HS-5 (cell line): ENCODE measurements around the gene ICAM1.
"Not testable (repeated sequence)": the region's sequence is repeated elsewhere in the genome, so short reads cannot be mapped to it uniquely, and the experiment has no call there.

Experiments used
- DNase-seq: peaks from one replicate; pipeline ENCODE4 v3.0.0-alpha.2; 2012; ENCODE audit warnings: low read depth

ICAM1 gene

DNA sequence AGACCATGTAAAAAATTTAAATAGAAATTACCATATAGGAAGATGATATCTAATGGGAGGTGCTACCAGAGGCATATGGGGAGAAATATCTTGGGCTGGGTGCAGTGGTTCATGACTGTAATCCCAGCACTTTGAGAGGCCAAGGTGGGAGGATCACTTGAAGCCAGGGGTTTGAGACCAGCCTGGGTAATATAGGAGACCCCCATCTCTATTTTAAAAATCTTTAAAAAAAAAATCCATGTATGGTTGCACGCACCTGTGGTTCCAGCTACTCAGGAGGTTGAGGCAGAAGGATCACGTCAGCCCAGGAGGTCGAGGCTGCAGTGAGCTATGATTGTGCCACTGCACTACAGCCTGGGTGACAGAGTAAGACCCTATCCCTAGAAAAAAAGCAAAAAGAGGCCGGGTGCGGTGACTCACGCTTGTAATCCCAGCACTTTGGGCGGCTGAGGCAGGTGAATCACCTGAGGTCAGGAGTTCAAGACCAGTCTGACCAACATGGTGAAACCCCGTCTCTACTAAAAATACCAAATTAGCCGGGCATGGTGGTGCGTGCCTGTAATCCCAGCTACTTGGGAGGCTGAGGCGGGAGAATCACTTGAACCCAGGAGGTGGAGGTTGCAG is 29.0 kb upstream of the ICAM1 start:
- DNase-seq, result not testable (repeated sequence)

DNA sequence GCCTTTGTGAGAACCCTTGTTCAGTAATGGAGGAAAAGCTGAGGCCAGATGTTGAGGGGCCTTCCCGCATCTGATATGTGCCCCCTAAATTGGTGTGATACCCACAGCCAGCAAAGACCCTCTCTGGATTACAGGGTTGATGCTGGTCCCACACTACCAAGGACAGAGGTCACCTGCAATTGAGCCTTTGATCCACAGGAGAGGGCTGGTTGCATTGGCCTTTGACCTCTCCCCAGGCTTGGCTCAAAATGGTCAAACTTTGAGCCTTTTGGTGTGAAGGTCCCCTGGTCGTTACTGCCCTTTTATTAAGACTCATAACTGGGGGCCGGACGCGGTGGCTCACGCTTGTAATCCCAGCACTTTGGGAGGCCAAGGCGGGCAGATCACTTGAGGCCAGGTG is 27.3 kb upstream of the ICAM1 start:
- no peak for DNase-seq

DNA sequence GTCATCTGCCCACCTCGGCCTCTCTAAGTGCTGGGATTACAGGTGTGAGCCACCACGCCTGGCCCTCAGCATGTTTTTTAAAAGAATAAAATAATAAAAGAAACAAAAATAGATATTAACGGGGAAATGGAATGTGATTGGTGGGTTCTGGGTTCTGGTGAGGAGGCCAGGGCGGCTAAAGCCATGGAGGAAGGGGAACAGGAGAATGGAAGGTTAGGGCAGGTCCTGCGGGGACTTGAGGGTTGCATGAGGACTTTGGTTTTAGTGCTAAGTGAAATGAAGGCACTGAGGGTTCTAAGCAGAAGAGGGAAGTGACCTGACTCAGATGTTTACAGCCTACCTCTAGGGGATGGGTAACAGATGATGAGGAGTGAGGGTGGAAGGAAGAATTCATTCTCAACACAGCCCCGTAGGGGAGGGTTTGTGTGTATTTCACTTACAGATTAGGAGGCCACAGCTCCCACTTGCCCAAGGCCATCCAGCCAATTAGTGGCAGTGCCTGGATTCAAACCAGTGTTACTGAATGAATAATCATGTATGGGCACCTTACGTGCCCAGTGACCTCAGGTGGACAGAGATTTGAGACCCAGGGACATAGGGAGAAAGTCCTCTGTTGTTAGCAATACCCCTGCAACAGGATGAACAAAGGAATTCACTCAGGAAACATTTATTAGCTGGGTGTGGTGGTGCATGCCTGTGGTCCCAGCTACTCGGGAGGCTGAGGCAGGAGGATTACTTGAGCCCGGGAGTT is 25.6 kb upstream of the ICAM1 start:
- no peak for DNase-seq

DNA sequence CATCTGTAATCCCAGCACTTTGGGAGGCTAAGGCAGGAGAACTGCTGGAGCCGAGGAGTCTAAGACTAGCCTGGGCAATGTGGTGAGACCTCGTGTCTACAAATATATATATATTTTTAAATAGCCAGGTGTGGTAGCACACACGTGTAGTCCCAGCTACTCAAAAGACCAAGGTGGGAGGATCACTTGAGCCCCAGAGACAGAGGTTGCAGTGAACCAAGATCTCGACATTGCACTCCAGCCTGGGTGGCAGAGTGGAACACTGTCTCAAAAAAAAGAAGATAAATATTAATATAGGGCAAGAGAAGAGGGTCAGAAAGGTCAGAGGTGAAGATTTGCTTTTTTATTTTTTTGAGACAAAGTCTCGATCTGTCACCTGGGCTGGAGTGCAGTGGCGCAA is 24.4 kb upstream of the ICAM1 start:
- DNase-seq, result no peak

DNA sequence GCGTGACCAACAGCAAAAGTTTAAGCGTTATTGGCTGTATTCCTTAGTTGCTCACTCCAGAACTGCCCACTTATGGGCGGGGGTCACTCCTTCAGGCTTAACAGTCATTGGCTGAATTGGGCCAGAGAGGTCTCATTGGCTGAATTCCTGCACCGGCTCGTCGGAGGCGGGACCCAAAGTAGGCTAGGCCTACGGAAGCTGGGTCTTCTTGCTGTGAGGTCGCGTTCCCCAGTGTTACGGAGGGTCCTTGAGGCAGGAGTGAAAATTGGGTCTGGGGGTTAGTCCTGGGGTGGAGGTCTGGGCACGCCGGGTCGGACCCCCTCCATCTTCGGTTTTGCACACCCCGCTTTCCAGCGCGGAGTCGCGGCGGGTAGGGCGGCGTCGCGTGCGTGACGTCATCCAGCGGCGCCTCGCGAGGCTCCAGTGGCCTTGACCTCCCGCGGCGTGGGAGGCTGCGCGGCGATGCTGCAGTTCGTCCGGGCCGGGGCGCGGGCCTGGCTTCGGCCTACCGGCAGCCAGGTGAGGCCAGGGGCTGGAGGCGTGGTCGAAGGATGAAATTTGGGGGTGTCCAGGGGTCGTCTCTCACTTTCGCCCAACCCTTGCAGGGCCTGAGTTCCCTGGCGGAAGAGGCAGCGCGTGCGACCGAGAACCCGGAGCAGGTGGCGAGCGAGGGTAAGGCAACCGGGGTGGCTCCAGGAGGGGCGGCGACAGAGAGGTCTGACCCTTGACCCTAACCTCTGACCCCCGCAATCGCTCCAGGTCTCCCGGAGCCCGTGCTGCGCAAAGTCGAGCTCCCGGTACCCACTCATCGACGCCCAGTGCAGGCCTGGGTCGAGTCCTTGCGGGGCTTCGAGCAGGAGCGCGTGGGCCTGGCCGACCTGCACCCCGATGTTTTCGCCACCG is 18.9 kb upstream of the ICAM1 start, which contains the start of gene MRPL4:
Gene MRPL4, plus strand, starts transcription at position 423 of the 903 bp plus-strand sequence. Its CDS starts 40 bp downstream, at position 463.
- DNase-seq, result peak; percentile 99

DNA sequence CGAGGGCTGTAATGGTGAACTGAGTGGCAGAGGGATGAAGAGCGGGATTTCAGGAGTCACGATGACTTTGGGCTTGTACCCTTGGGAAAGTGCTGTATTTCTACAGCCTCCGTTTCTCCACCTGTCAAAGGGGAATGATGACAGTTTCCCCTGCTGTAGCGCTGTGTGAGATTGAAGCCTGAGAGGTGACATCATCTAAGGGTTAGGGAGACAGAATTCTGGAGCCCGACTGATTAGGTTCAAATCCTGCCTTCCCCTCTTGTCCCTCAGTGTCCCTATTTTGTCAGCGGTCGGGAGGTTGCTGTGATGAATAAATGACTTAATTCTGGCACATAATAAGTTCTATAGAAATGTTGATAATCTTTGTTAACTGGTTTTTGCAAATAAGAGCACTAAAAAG is 18.2 kb upstream of the ICAM1 start:
- no peak for DNase-seq

DNA sequence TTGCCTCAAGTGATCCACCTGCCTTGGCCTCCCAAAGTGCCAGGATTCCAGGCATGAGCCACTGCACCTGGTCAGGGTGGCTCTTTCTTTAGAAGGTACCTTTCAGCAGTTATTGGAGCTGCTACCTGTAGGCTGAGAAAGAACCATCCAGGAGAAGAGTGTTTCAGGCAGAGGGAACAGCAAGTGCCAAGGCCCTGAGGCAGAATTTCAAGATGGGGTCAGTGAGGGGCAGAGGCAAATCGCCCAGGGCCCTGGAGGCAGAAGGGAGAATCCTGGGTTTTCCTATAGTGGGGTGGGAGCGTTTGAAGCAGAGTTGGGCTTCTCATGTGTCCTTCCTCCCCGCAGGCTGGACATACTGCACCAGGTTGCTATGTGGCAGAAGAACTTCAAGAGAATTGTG is 16.7 kb upstream of the ICAM1 start:
- no peak for DNase-seq

DNA sequence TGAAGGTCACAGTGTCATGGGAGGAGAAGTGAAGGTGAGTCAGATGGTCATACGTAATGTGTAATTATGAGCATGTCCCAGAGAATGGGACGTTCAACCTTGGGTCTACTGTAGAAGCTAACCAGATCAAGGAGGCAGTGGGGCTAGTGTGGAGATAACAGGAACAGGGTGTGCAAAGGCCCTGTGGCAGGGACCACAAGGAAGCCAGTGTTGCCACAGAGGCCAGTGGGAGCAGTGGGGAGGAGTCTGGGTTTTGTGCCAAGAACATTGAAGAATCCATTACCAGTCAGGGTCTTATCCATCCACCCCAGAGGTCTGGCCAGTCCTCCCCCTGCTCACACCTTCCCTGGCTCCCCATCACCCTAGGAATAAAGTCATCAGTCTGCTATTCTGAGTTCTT is 15.6 kb upstream of the ICAM1 start:
- no peak for DNase-seq

DNA sequence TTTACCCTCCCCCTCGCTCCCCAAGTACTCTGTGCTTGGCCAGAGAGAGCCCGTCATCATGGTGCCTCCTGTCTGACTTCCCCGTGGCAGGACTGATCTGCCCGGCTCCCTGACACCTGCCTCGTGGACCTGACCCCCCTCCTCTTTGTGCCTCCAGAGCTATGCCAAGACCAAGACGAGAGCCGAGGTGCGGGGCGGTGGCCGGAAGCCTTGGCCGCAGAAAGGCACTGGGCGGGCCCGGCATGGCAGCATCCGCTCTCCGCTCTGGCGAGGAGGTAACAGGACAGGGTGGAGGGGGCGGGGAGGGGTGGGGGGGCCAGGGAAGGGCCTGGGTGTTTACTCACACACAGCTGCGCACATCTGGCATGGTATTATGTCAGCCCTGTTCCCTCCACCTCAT is 14.4 kb upstream of the ICAM1 start:
- no peak for DNase-seq

DNA sequence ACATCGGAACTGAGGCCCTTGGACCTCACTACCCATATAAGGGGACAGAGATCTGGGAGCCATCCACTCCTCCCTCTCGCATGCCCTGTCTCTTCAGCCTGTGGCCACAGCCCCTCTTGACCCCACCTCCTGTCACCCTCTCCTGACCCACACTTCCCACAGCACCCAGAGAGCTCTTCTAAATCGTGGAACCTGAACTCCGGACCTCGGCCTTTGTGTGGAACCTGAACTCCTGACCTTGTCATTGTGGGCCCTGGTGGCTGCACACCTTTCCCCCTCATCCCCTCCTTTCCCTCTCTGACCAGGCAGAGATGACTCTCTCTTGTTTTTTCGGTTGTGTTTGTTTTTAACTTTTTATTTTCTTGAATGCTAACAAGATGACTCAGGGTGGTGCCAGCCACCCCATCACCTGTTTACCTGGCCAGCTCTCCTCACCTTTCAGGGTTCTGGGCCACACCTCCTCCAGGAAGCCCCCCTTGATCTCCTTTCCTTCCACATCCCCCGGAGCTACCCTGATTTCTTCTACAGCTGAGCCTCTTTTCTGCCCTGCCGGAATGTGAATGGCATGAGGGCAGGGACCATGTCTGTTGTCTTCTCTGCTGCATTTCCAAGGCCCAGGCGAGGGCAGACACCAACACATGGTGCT is 13.8 kb upstream of the ICAM1 start:
- DNase-seq, result no peak

DNA sequence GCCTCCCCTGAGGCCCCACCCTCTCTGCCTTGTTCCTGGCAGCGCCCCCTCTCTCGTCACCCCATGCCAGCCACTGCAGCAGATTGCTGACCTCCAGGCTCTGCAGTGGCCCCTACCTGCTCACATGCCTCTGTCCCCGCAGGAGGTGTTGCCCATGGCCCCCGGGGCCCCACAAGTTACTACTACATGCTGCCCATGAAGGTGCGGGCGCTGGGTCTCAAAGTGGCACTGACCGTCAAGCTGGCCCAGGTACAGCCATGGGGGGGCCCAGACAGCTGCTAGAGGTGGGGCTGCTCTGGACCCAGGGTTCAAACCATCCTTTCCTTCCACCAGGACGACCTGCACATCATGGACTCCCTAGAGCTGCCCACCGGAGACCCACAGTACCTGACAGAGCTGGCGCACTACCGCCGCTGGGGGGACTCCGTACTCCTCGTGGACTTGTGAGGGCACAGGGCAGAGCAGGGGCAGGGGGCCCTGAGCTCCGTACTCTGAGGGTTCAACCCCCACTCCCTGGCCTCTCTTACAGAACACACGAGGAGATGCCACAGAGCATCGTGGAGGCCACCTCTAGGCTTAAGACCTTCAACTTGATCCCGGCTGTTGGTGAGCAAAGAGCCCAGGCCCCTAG is 12.7 kb upstream of the ICAM1 start:
- DNase-seq, result no peak

DNA sequence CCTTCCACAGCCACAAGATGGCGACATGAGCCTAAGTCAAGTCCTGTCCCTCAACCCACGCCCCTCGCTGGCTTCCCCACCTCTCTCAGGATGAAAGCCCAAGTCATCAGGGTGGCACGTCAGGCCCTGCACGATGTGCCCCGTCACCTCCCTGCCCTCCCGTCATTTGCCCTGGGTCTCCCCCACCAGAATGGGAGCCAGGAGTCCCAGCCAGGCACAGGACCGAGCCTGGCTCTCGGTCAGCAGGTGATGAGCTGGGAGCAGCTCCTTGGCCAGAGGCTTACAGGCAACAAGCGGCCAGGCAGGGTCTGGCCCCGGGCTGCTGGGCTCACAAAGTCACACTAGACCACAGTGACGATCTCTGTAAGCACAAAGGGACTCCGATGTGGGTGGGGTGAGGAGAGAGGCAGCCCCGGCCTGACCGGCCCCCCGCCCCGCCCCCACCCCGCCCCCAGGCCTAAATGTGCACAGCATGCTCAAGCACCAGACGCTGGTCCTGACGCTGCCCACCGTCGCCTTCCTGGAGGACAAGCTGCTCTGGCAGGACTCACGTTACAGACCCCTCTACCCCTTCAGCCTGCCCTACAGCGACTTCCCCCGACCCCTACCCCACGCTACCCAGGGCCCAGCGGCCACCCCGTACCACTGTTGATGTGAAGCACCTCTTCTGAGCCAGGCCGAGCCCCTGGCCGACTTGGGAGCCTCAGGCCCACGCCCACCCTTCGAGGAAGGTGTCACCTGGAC is 11.6 kb upstream of the ICAM1 start:
- peak; percentile 58 for DNase-seq

DNA sequence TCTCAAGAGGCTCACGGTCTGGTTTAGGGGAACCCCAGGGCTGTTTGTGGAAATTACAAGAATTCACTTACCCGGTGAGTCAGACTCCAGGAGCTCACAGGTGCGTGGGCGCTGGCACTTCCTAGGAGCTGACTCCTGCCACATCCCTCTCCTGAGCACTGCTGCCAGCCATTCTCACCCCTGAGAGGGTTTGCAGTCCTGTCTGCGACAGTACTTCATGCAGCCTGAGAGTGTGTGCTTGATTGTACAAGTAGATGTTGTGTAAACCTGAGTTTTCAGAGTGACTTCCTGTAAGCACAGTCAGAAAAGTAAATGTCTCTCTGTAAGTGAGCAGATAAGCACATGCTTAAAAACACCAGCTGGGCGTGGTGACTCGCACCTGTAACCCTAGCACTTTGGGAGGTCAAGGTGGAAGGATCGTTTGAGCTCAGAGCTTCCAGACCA is 10.8 kb upstream of the ICAM1 start:
- no peak for DNase-seq

DNA sequence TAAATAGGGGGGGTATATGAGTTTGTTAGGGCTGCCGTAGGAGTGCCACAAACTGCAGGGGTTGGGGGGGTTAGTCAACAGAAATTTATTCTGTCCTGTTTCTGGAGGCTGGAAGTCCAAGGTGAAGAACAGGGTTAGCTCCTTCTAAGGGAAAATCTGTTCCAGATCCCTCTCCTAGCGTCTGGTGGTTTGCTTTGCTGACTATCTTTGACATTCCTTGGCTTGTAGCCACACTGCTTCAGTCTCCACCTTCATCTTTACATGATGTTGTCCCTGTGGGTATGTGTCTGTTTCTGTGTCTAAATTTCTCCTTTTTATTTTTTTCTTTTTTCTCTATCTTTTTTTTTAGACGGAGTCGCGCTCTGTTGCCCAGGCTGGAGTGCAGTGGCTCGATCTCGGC is 8.1 kb upstream of the ICAM1 start:
- no peak for DNase-seq

DNA sequence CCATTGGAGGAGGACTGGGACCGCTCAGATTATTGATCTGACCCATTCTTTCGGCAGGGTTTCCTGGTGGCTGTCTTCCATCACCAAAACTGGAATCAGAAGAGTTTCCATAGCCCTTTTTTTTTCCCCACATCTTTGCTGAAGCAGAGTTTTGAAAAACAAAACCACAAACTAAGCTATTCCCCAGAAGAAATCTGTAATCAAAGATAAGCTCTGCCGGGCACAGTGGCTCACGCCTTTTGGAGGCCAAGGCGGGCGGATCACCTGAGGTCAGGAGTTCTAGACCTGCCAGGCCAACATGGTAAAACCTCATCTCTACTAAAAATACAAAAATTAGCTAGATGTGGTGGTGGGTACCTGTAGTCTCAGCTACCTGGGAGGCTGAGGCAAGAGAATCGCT is 4.2 kb upstream of the ICAM1 start:
- DNase-seq, result no peak

DNA sequence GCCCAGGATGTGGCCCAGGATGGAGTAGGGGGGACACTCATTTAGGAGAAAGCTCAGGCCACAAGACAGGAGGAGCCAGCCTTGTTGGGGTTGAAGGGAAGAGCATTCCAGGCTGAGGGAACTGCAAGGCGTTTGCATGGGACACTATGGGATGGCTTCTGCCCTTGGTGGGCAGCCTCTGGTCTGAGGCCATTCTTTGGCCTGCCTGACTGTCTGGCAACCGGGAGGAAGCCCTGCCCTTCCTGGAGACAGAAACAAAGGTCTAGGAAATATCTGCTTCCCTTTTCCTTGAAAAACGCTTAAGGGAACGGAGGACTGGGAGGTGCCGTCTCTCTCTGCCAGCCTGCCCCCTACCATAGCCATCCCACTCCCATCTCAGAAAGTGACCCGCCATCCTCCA is 2.8 kb upstream of the ICAM1 start:
- DNase-seq, result no peak

DNA sequence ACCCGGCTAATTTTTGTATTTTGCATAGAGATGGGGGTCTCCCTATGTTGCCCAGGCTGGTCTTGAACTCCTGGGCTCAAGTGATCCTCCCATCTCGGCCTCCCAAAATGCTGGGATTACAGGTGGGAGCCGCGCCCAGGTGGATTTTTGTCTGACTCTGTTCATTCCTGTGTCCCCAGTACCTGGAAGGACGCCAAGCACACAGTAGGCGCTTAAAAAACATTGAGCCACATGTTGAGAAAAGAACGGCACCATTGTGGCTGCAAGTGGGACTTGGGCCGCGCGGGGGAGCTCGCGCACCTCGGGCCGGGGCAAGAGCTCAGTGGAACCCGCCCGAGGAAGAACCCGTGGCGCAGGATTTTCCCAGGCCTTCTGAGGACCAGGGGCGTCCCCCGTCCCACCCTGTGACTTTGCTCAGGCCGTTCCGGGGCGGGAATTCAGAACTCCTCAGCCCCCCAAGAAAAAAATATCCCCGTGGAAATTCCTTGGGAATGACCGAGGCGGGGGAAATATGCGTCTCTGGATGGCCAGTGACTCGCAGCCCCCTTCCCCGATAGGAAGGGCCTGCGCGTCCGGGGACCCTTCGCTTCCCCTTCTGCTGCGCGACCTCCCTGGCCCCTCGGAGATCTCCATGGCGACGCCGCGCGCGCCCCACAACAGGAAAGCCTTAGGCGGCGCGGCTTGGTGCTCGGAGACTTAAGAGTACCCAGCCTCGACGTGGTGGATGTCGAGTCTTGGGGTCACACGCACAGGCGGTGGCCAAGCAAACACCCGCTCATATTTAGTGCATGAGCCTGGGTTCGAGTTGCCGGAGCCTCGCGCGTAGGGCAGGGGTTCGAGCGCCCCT is 1.4 kb upstream of the ICAM1 start:
- no peak for DNase-seq

DNA sequence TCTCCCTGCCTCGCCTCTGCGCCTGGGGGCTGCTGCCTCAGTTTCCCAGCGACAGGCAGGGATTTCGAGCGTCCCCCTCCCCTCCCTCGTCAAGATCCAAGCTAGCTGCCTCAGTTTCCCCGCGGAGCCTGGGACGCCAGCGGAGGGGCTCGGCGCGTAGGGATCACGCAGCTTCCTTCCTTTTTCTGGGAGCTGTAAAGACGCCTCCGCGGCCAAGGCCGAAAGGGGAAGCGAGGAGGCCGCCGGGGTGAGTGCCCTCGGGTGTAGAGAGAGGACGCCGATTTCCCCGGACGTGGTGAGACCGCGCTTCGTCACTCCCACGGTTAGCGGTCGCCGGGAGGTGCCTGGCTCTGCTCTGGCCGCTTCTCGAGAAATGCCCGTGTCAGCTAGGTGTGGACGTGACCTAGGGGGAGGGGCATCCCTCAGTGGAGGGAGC is 722 bp upstream of the ICAM1 start:
- DNase-seq, result no peak

DNA sequence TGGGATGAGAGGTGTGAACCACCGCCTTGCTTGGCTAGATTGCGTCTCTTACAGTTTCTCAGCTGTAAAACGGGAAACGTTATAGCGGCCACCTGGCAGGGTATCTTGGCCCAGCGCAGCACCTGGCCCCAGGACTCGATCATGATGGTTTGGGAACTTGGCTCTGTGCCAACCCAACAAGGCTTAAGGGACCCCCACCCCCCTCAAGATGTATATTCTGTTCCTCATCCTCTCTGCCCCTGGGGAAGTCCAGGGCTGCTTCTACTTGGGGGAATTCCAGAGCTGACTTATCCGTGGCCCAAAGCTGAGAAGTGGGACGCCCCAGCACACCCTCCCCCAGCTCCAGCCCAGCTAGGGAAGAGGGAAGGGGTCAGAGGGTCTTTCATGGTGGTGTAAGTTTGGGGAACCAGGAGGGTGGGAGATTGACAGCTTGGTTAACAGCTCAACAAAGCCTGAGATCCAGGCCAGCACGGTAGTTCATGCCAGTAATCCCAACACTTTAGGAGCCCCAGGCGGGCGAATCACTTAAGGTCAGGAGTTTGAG is 695 bp downstream of the ICAM1 start:
- DNase-seq, result no peak

DNA sequence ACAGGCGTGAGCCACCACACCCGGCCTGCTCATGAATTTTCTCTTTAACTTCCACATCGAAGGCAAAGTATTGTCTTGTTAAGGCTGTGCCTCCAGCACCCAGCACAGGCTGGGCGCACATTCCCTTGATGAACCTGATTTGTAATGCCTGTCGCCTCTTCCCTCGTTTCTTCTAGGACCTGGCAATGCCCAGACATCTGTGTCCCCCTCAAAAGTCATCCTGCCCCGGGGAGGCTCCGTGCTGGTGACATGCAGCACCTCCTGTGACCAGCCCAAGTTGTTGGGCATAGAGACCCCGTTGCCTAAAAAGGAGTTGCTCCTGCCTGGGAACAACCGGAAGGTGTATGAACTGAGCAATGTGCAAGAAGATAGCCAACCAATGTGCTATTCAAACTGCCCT is 3.7 kb downstream of the ICAM1 start:
- DNase-seq, result no peak
